Hepatocyte (in vitro differentiated cells): ENCODE measurements around the gene CCM2. TPM values are rescaled to one million over a fixed set of nuclear protein-coding genes. Genes with fewer than 3 reads are reported as not detected.

Experiments
- DNase-seq: peaks from one replicate; pipeline ENCODE4 v3.0.0-alpha.2; 2016; ENCODE audit warnings: low spot score
- H2AFZ ChIP-seq: fragments of 200-600 bp; sonication (generic); 2 replicates; pipeline ENCODE4 v1.6.0; 2016; ENCODE audit warnings: antibody characterized with exemption, mild to moderate bottlenecking
- H3K27ac ChIP-seq: fragments of 200-600 bp; sonication (generic); 2 replicates; pipeline ENCODE4 v1.5.1; 2016; ENCODE audit warnings: mild to moderate bottlenecking
- H3K27me3 ChIP-seq: fragments of 200-600 bp; sonication (generic); 2 replicates; pipeline ENCODE4 v1.6.1; 2016
- H3K36me3 ChIP-seq: fragments of 200-600 bp; sonication (generic); replicated peaks from 2 replicates; pipeline ENCODE4 v1.5.1; 2016; ENCODE audit warnings: low read depth; ENCODE audit not compliant: insufficient read depth
- H3K4me1 ChIP-seq: fragments of 200-600 bp; sonication (generic); 2 replicates; pipeline ENCODE4 v1.5.1; 2016; ENCODE audit warnings: mild to moderate bottlenecking, moderate library complexity; ENCODE audit not compliant: insufficient read depth
- H3K4me2 ChIP-seq: fragments of 200-600 bp; sonication (generic); 2 replicates; pipeline ENCODE4 v1.6.0; 2016
- H3K4me3 ChIP-seq: fragments of 200-600 bp; sonication (generic); 2 replicates; pipeline ENCODE4 v1.5.1; 2016; ENCODE audit warnings: mild to moderate bottlenecking
- H3K79me2 ChIP-seq: fragments of 200-600 bp; sonication (generic); 2 replicates; pipeline ENCODE4 v1.6.0; 2017; ENCODE audit warnings: mild to moderate bottlenecking
- H3K9me2 ChIP-seq: fragments of 200-600 bp; sonication (generic); replicated peaks from 2 replicates; pipeline ENCODE4 v1.6.0; 2017; ENCODE audit warnings: mild to moderate bottlenecking; ENCODE audit not compliant: insufficient read depth
- H3K9me3 ChIP-seq: fragments of 200-600 bp; sonication (generic); 2 replicates; pipeline ENCODE4 v1.5.1; 2016; ENCODE audit warnings: low read depth, mild to moderate bottlenecking
- H4K20me1 ChIP-seq: fragments of 200-600 bp; sonication (generic); 2 replicates; pipeline ENCODE4 v1.6.0; 2016; ENCODE audit warnings: mild to moderate bottlenecking; ENCODE audit not compliant: insufficient read depth, poor library complexity, severe bottlenecking
- CTCF ChIP-seq: fragments of 200-600 bp; sonication (generic); IDR thresholded peaks from 2 replicates; pipeline ENCODE4 v1.5.1; 2016; ENCODE audit warnings: antibody characterized with exemption, mild to moderate bottlenecking; ENCODE audit not compliant: poor library complexity
- EZH2 ChIP-seq: fragments of 200-600 bp; sonication (generic); IDR thresholded peaks from 2 replicates; pipeline ENCODE4 v1.6.1; 2016; ENCODE audit warnings: antibody characterized with exemption, mild to moderate bottlenecking, borderline replicate concordance
- EZH2phosphoT487 ChIP-seq: fragments of 200-600 bp; sonication (generic); IDR thresholded peaks from one replicate; pipeline ENCODE4 v1.6.1; 2018; ENCODE audit warnings: antibody characterized with exemption, mild to moderate bottlenecking, low read depth, moderate library complexity; ENCODE audit not compliant: unreplicated experiment, severe bottlenecking
- WGBS: methylation state at CpG from one replicate; pipeline ENCODE4 v1.1.6; 2016; ENCODE audit warnings: low lambda C conversion rate; ENCODE audit errors: missing lambda C conversion rate; 5-methylcytosine and 5-hydroxymethylcytosine counted together
- polyA plus RNA-seq: library from polyadenylated mRNA; unstranded; fragments of >200 nt; fragmentation: Nextera tagmentation; extraction: Ambion mirVana; gene quantifications from 2 replicates; pipeline ENCODE4 v1.2.1, GENCODE V29; 2016
- total RNA-seq: library from RNA; depleted of rRNA; stranded (reverse); fragments of >200 nt; gene quantifications from 2 replicates; pipeline ENCODE4 v1.2.3, GENCODE V29; 2014

The CCM2 gene
- total and polyA plus RNA-seq, 2 experiments from 2014 or later: 32.2 to 57.1 TPM

GRCh38 chr7:45027774-45028114 is 27.7 kb downstream of the CCM2 start:
- TF ChIP-seq EZH2 (no peak), EZH2phosphoT487 (no peak), CTCF (no peak)
- H3K27me3 ChIP-seq: no peaks in the 10 kb centered on the region
- H3K27ac ChIP-seq: no peak overlapping the region
- H3K4me3 ChIP-seq: no peak overlapping the region
- H3K9me3 ChIP-seq: no peaks in the 10 kb centered on the region
- WGBS: 96% methylated on average over 4 of the region's 4 CpGs
- H4K20me1 ChIP-seq: peaks cover 4% of the 10 kb centered on the region
- H2AFZ ChIP-seq: no peak overlapping the region
- no peaks in the 10 kb centered on the region for H3K36me3 ChIP-seq
- H3K79me2 ChIP-seq: peaks cover 81% of the 10 kb centered on the region
- H3K4me1 ChIP-seq: no peaks in the 10 kb centered on the region
- no peak overlapping the region for H3K4me2 ChIP-seq
- H3K9me2 ChIP-seq: no peaks in the 10 kb centered on the region
- DNase-seq: no peak

GRCh38 chr7:45028138-45028919 is 28.3 kb downstream of the CCM2 start:
- H3K4me3 ChIP-seq: no peak overlapping the region
- no peaks in the 10 kb centered on the region for H3K36me3 ChIP-seq
- H3K4me2 ChIP-seq: no peak overlapping the region
- H4K20me1 ChIP-seq: peaks cover 4% of the 10 kb centered on the region
- WGBS: 94% methylated on average over 17 of the region's 17 CpGs
- H3K4me1 ChIP-seq: no peaks in the 10 kb centered on the region
- H3K27ac ChIP-seq: no peak overlapping the region
- H3K79me2 ChIP-seq: peaks cover 79% of the 10 kb centered on the region
- H3K9me2 ChIP-seq: no peaks in the 10 kb centered on the region
- TF ChIP-seq EZH2: no peak
- no peak for TF ChIP-seq EZH2phosphoT487
- TF ChIP-seq CTCF: no peak
- no peak for DNase-seq
- H3K9me3 ChIP-seq: no peaks in the 10 kb centered on the region
- H2AFZ ChIP-seq: no peak overlapping the region
- H3K27me3 ChIP-seq: no peaks in the 10 kb centered on the region

GRCh38 chr7:45028920-45029344 is 28.9 kb downstream of the CCM2 start:
- no peaks in the 10 kb centered on the region for H3K9me3 ChIP-seq
- H3K9me2 ChIP-seq: no peaks in the 10 kb centered on the region
- no peaks in the 10 kb centered on the region for H3K36me3 ChIP-seq
- peaks cover 4% of the 10 kb centered on the region for H4K20me1 ChIP-seq
- H3K79me2 ChIP-seq: peaks cover 78% of the 10 kb centered on the region
- no peak for DNase-seq
- H2AFZ ChIP-seq: no peak overlapping the region
- no peak overlapping the region for H3K4me2 ChIP-seq
- no peak overlapping the region for H3K4me3 ChIP-seq
- TF ChIP-seq EZH2: no peak
- no peak for TF ChIP-seq CTCF
- no peak for TF ChIP-seq EZH2phosphoT487
- no peak overlapping the region for H3K27ac ChIP-seq
- no peaks in the 10 kb centered on the region for H3K27me3 ChIP-seq
- WGBS: 96% methylated on average over 7 of the region's 7 CpGs
- no peaks in the 10 kb centered on the region for H3K4me1 ChIP-seq
